GM12873 (cell line): ENCODE measurements around the gene CCDC106.

Experiments
- TF ChIP-seq, protein P1 (sequence below): IDR thresholded peaks from 2 replicates; pipeline ENCODE4 v1.5.1; 2012; ENCODE audit warnings: low read depth, mild to moderate bottlenecking, moderate library complexity, low read length, control low read depth; ENCODE audit not compliant: insufficient read depth; ENCODE audit errors: missing control alignments

CCDC106 gene

DNA sequence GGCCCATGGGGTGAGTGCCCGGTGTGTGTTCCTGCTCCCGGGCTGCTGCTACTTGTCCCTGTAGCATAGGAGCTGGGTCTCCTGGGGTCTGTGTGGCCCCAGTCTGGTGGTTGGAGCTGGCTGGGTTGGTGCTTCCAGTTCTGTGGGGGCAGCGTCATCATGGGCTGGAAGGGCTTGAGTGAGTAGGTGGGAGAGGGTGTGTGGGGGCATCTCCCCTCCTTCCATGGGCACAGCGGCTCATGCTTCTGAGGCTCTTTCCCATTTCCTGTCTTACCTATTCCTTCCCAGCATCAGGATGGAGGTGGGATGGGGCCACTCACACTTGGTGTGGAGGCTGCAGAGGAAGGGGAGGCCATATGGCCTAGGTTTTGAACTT is 19.0 kb downstream of the CCDC106 start:
- TF ChIP-seq, protein P1, sequence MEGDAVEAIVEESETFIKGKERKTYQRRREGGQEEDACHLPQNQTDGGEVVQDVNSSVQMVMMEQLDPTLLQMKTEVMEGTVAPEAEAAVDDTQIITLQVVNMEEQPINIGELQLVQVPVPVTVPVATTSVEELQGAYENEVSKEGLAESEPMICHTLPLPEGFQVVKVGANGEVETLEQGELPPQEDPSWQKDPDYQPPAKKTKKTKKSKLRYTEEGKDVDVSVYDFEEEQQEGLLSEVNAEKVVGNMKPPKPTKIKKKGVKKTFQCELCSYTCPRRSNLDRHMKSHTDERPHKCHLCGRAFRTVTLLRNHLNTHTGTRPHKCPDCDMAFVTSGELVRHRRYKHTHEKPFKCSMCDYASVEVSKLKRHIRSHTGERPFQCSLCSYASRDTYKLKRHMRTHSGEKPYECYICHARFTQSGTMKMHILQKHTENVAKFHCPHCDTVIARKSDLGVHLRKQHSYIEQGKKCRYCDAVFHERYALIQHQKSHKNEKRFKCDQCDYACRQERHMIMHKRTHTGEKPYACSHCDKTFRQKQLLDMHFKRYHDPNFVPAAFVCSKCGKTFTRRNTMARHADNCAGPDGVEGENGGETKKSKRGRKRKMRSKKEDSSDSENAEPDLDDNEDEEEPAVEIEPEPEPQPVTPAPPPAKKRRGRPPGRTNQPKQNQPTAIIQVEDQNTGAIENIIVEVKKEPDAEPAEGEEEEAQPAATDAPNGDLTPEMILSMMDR: no peak

GRCh38 chr19:55667511-55667910 is 19.5 kb downstream of the CCDC106 start:
- TF ChIP-seq, protein P1: no peak

- TF ChIP-seq, protein P1: no peak
Measured at GRCh38 chr19:55667958-55668357, 19.9 kb downstream of the CCDC106 start.

- TF ChIP-seq, protein P1: no peak
Measured at GRCh38 chr19:55668603-55669348, 20.8 kb downstream of the CCDC106 start.

GRCh38 chr19:55669418-55670279 is 21.6 kb downstream of the CCDC106 start:
- TF ChIP-seq, protein P1: no peak

DNA sequence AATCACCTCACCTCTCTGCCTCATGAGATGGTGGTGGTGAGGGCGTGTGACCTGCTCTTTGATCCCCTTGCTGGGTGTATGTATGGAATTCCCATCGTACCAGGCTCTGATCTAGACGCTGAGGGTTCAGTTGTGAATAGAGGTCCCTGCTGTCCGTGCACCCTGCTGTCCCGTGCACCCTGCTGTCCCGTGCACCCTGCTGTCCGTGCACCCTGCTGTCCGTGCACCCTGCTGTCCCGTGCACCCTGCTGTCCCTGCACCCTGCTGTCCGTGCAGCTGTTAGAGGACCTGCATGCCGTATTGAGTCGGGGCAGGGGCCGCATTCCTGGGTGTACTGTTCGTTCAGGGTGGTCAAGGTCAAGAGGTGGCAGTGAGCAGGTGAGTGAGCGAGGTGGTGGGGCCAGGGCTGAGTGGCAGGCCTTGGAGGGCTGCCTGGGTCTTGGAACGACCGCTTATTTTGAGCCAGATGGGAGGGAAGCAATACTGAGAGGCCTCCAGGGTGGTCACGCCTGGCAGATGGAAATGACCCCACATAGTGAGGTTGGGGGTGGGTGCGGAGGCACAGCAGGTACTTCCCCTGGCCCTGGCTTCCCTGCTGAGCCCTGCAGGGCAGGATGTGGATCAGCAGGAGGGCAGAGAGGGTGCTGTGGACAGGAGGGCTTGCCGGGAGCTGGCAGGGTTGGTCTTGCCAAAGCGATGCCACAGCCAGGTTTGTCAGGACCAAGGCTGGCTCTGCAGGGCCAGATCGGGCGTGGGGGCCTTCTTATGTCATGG is 22.5 kb downstream of the CCDC106 start:
- TF ChIP-seq, protein P1: no peak

DNA sequence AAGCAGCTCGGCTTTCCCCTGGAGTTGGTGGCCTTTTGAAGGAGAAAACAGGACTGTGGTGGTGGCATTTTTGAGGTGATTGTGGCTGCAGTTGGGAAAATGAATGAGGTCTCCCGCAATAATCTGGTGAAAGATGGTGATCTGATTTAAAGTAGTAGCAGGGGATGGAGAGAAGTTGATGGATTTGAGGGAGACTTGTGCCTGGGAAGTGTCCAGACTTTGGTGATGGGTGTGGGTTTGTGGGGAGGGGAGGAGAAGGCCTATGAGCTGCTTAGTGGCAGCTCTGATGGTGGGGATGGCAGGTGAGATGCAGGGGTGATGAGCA is 23.0 kb downstream of the CCDC106 start:
- TF ChIP-seq, protein P1: no peak
